Esophagus (tissue), 2 donors: Measurements from ENCODE around the gene CDH11. TPM values are rescaled to one million over a fixed set of nuclear protein-coding genes. Genes with fewer than 3 reads are reported as not detected.

Experiments used
- H3K27ac ChIP-seq, 2 donors: one replicate each; pipeline ENCODE4 v1.5.1; 2013; ENCODE audit warnings: low read depth in 2 of 2, mild to moderate bottlenecking in 2 of 2, inconsistent platforms in 1 of 2, low read length in 1 of 2, moderate library complexity in 1 of 2
- H3K27me3 ChIP-seq, 2 donors: one replicate each; pipeline ENCODE4 v1.6.1; 2013; ENCODE audit warnings: low read length in 2 of 2, control low read depth in 1 of 2, mild to moderate bottlenecking in 1 of 2; ENCODE audit not compliant: insufficient read depth in 2 of 2, control insufficient read depth in 1 of 2
- H3K36me3 ChIP-seq, 2 donors: one replicate each; pipeline ENCODE4 v1.6.1; 2013; ENCODE audit warnings: low read length in 1 of 2; ENCODE audit not compliant: control insufficient read depth in 2 of 2, insufficient read depth in 2 of 2
- H3K4me1 ChIP-seq, 2 donors: one replicate each; pipeline ENCODE4 v1.6.1; 2013; ENCODE audit warnings: low read length in 1 of 2; ENCODE audit not compliant: control insufficient read depth in 2 of 2, insufficient read depth in 2 of 2
- H3K4me3 ChIP-seq, 2 donors: one replicate each; pipeline ENCODE4 v1.5.1; 2013; ENCODE audit warnings: low read length in 2 of 2, mild to moderate bottlenecking in 2 of 2, low read depth in 1 of 2, moderate library complexity in 1 of 2
- H3K9me3 ChIP-seq, 2 donors: one replicate each; pipeline ENCODE4 v1.6.1; 2013; ENCODE audit warnings: mild to moderate bottlenecking in 2 of 2, low read depth in 1 of 2, low read length in 1 of 2, moderate library complexity in 1 of 2; ENCODE audit not compliant: control insufficient read depth in 2 of 2, insufficient read depth in 1 of 2
- WGBS, 2 donors: extraction: QIAGEN DNeasy Blood & Tissue Kit; methylation state at CpG; one replicate each; pipeline ENCODE4 v1.1.7; 2013; 5-methylcytosine and 5-hydroxymethylcytosine counted together
- polyA plus RNA-seq, 2 donors: library from polyadenylated mRNA; stranded (reverse); fragments of 200-250 nt; gene quantifications; one replicate each; pipeline ENCODE4 v1.2.3, GENCODE V29; 2013
- donor health status: healthy with polysubstance abuse.
- donor health status: Bipolar disorder and iron deficiency.

The CDH11 gene, protein sequence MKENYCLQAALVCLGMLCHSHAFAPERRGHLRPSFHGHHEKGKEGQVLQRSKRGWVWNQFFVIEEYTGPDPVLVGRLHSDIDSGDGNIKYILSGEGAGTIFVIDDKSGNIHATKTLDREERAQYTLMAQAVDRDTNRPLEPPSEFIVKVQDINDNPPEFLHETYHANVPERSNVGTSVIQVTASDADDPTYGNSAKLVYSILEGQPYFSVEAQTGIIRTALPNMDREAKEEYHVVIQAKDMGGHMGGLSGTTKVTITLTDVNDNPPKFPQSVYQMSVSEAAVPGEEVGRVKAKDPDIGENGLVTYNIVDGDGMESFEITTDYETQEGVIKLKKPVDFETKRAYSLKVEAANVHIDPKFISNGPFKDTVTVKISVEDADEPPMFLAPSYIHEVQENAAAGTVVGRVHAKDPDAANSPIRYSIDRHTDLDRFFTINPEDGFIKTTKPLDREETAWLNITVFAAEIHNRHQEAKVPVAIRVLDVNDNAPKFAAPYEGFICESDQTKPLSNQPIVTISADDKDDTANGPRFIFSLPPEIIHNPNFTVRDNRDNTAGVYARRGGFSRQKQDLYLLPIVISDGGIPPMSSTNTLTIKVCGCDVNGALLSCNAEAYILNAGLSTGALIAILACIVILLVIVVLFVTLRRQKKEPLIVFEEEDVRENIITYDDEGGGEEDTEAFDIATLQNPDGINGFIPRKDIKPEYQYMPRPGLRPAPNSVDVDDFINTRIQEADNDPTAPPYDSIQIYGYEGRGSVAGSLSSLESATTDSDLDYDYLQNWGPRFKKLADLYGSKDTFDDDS
- under 1 TPM; 0.28 to 0.91 TPM for polyA plus RNA-seq

GRCh38 chr16:65121870-65122723 is at the start of gene CDH11:
Gene CDH11 (minus strand): TSS chr16:65122063. CDS start chr16:65004869, 117,194 bp downstream.
- Histone ChIP-seq H3K27ac (peak within 1 kb of the TSS; percentile 74 to 85), H3K4me3 (peak within 1 kb of the TSS; percentile 43 to 45), H3K9me3 (no peaks in the 10 kb centered on the region), H3K27me3 (peaks cover 0 to 8% of the 10 kb centered on the region in 2 donors), H3K4me1 (peaks cover 0 to 3% of the 10 kb centered on the region in 2 donors), H3K36me3 (no peaks in the 10 kb centered on the region)
- WGBS, 2 donors, result 3% methylated on average over 63 to 67 of the region's 69 CpGs

- 42 to 46% methylated on average over 3 of the region's 3 CpGs for WGBS, 2 donors
- Histone ChIP-seq H3K27me3 (no peaks in the 10 kb centered on the region), H3K4me3 (no peak overlapping the region), H3K27ac (no peak overlapping the region), H3K4me1 (no peaks in the 10 kb centered on the region), H3K36me3 (no peaks in the 10 kb centered on the region), H3K9me3 (no peaks in the 10 kb centered on the region)
These were observed 32.5 kb upstream of the CDH11 start for GRCh38 chr16:65154321-65154720.

DNA sequence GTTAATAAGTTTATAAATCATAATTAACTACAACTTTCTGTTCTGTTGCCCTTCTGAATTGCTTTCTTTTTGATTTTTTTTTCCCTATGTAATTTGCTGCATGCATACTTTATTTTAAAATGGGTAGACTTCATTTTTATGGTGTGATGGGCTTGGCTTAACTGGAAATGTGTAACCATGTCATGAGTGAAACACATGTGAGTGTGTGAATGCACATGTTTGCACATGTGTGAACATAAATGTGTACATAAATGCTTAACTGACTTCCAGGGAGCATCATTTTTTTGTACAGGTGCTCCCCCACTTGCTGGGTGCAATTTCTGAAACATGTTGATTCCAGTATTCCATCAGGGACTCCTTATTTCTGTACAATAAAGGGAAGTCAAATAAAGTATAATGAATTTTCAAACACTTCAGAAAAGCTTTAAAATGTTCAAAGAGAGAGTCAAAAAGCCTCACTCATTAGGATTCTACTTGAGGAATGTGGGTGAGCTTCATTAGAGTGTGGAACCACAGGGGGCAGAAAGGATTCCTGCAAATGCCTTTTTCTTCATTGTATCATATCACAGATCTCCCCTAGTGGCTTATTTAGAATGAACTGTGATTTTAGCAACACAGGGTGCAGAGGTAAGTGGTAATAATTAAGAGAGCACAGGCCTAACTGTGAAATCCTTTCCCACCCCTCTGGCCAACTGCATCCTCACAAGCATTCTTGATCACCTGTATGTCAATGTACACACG is 31.7 kb upstream of the CDH11 start:
- WGBS, 2 donors, result 70 to 71% methylated on average over 1 of the region's 1 CpG
- H3K9me3 ChIP-seq, result no peaks in the 10 kb centered on the region
- H3K27ac ChIP-seq, result no peak overlapping the region
- H3K36me3 ChIP-seq, result no peaks in the 10 kb centered on the region
- no peaks in the 10 kb centered on the region for H3K4me1 ChIP-seq
- no peak overlapping the region for H3K4me3 ChIP-seq
- no peaks in the 10 kb centered on the region for H3K27me3 ChIP-seq

DNA sequence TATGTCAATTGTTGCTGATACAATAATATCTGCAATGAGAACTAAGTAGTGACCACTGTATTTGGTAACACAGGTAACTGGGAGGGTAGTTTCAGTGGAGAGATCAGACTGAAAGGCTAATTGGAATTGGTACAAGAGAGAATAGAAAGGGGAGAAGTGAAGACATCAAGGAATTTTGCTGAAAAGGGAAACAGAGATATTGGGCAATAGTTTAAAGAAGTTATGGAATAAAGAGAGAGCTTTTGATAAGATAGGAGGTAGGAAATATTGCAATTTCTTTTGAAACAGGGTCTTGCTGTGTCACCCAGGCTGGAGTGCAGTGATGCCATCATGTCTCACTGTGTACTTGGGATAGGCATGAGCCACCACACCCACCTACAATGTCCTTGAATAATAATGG is 26.9 kb upstream of the CDH11 start:
- Histone ChIP-seq H3K4me1 (no peaks in the 10 kb centered on the region), H3K36me3 (no peaks in the 10 kb centered on the region), H3K27ac (no peak overlapping the region), H3K4me3 (no peak overlapping the region), H3K27me3 (no peaks in the 10 kb centered on the region), H3K9me3 (no peaks in the 10 kb centered on the region)

- Histone ChIP-seq H3K36me3 (no peaks in the 10 kb centered on the region), H3K4me1 (no peaks in the 10 kb centered on the region), H3K4me3 (no peak overlapping the region), H3K27ac (no peak overlapping the region), H3K27me3 (no peaks in the 10 kb centered on the region), H3K9me3 (no peaks in the 10 kb centered on the region)
- WGBS, 2 donors, result 79 to 89% methylated on average over 3 of the region's 3 CpGs
These were observed 20.4 kb upstream of the CDH11 start for GRCh38 chr16:65142276-65142675.

GRCh38 chr16:65136681-65137080 is 14.8 kb upstream of the CDH11 start:
- Histone ChIP-seq H3K4me1 (no peaks in the 10 kb centered on the region), H3K27me3 (no peaks in the 10 kb centered on the region), H3K27ac (no peak overlapping the region), H3K9me3 (no peaks in the 10 kb centered on the region), H3K4me3 (no peak overlapping the region), H3K36me3 (no peaks in the 10 kb centered on the region)
- 66 to 67% methylated on average over 2 of the region's 2 CpGs for WGBS, 2 donors

DNA sequence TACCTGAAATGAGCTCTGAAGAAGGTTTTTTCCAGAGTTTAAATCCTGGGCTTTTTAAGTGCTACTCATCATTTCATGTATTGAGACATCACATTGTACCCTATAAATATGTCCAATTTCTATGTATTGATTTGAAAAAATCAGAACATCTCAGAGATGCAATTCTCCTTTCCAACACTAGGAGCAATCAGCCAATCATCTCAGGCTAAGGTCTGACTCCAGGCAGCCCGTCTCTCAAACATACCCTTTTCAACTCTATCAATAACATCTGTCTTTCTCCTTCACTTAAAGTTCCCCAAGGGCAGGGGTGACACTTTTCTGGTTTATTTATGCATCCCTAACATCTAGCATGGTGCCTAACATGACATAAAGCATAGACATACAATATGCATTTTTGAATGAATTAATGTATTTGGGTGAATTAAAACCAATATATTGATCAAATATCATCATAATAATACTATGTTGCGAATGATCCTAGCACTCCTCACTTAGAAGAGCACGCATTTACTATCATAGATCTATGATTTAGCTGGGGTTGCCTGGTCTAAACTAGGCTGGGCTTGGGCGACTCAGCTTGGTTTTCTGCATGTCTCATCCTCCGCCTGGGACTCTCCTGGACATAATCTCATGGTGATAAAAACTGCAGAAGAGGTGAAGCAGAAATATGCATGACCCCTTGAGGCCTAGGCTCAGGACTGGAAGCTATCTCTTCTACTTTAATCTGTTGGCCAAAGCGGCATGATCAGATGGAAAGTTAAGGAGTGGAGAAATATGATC is 5.2 kb upstream of the CDH11 start:
- no peaks in the 10 kb centered on the region for H3K9me3 ChIP-seq
- no peak overlapping the region for H3K4me3 ChIP-seq
- 92 to 94% methylated on average over 6 of the region's 6 CpGs for WGBS, 2 donors
- H3K36me3 ChIP-seq, result no peaks in the 10 kb centered on the region
- H3K27me3 ChIP-seq, result peaks cover 0 to 6% of the 10 kb centered on the region in 2 donors
- no peak overlapping the region for H3K27ac ChIP-seq
- peaks cover 0 to 3% of the 10 kb centered on the region in 2 donors for H3K4me1 ChIP-seq

- H3K4me1 ChIP-seq, result peaks cover 0 to 3% of the 10 kb centered on the region in 2 donors
- no peak overlapping the region for H3K4me3 ChIP-seq
- no peak overlapping the region for H3K27ac ChIP-seq
- H3K9me3 ChIP-seq, result no peaks in the 10 kb centered on the region
- 67 to 69% methylated on average over 5 of the region's 5 CpGs for WGBS, 2 donors
- H3K36me3 ChIP-seq, result no peaks in the 10 kb centered on the region
- peaks cover 0 to 6% of the 10 kb centered on the region in 2 donors for H3K27me3 ChIP-seq
These were observed 4.0 kb upstream of the CDH11 start for GRCh38 chr16:65125871-65126270.
